ENCODE data around the gene PSTK. TPM values are rescaled to one million over a fixed set of nuclear protein-coding genes. Genes with fewer than 3 reads are reported as not detected.
A peak's percentile ranks its signal among the peaks of the same experiment; 100 is the strongest.

PSTK gene
- total RNA-seq, 2 experiments from 2014 or later = 4.3 to 4.8 TPM

DNA sequence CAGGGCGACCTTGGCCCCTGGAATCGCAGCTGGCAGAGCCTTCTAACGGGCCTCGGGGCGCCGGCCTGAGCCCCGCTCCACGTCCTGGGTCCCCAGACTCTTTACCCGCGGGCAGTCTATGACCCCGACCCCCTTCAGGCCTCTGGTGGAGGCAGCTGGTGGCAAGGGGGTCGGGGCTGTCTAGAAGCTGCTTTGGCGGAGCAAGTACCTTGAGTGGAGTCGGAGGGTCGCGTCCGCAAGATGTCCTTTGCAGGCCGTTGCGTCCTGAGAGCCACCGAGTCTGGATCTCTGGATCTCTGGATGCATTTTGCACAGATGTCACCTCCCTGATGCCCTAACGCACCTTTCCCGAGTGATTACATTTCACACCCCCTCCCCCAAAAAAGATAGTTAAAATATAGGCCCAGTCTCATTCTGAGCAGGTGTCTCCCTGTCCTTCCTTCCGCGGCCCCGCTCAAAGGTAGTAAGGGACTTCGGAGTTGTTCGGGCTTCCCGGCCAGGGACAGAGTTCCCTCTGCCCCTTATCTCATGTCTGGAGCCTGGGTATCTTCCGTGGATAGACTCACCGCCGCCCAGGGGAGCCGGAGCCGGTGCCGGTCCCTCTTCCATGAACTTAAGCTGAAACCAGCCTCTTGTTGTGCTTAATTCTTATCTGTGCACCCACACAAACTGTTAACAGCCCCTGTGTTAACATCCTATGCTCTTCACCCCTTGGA is 29.1 kb downstream of the PSTK start:
- peaks cover 33% of the 10 kb centered on the region for H3K4me1 Mint-ChIP-seq (ENCODE audit: low read depth)
- CTCF ChIA-PET = interaction anchor here (0.9 to 4.5 kb wide), 6 partner anchors 11 to 124 kb away, joined by 3 to 30 read pairs (median 6); partner anchors contain the start of gene PSTK
- POLR2A ChIA-PET = interaction anchor here (0.9 to 2.8 kb wide), 8 partner anchors 11 to 150 kb away, joined by 3 to 38 read pairs (median 5); partner anchors contain the start of genes C10orf88 and PSTK

GRCh38 chr10:123011987-123012386 is 31.8 kb downstream of the PSTK start:
- ATAC-seq (no peak), DNase-seq (no peak)
- POLR2A ChIA-PET = interaction anchor here (1.4 kb wide), 1 partner anchor 138 kb away, joined by 3 read pairs; no protein-coding TSS in a partner anchor
- peaks cover 14% of the 10 kb centered on the region for H3K36me3 Mint-ChIP-seq (ENCODE audit: low read depth)
- no peaks in the 10 kb centered on the region for H3K27me3 Mint-ChIP-seq
- intact Hi-C loops (cut with micrococcal nuclease) = no loop called here
- CTCF ChIA-PET = interaction anchor here (1.8 kb wide), 1 partner anchor 31 kb away, joined by 5 read pairs; no protein-coding TSS in a partner anchor
- no peaks in the 10 kb centered on the region for H3K9me3 Mint-ChIP-seq
- no peak overlapping the region for H3K4me3 Mint-ChIP-seq
- H3K4me1 Mint-ChIP-seq (ENCODE audit: low read depth) = peaks cover 17% of the 10 kb centered on the region
- H3K27ac Mint-ChIP-seq = no peak overlapping the region
- TF ChIP-seq, protein P1, sequence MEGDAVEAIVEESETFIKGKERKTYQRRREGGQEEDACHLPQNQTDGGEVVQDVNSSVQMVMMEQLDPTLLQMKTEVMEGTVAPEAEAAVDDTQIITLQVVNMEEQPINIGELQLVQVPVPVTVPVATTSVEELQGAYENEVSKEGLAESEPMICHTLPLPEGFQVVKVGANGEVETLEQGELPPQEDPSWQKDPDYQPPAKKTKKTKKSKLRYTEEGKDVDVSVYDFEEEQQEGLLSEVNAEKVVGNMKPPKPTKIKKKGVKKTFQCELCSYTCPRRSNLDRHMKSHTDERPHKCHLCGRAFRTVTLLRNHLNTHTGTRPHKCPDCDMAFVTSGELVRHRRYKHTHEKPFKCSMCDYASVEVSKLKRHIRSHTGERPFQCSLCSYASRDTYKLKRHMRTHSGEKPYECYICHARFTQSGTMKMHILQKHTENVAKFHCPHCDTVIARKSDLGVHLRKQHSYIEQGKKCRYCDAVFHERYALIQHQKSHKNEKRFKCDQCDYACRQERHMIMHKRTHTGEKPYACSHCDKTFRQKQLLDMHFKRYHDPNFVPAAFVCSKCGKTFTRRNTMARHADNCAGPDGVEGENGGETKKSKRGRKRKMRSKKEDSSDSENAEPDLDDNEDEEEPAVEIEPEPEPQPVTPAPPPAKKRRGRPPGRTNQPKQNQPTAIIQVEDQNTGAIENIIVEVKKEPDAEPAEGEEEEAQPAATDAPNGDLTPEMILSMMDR (IDR thresholded peaks at IDR 0.05) = no peak

More for the DNA sequence above, 29.1 kb downstream of the PSTK start:
- Mint-ChIP-seq H3K4me3 (peak overlapping the region; percentile 94), H3K27ac (peak overlapping the region; percentile 99), H3K36me3 (ENCODE audit: low read depth) (peaks cover 16% of the 10 kb centered on the region), H3K9me3 (no peaks in the 10 kb centered on the region), H3K27me3 (no peaks in the 10 kb centered on the region)
- DNase-seq (peak; percentile 21), ATAC-seq (no peak)
- TF ChIP-seq, protein P1 (IDR thresholded peaks at IDR 0.05) = no peak
- intact Hi-C loops (cut with micrococcal nuclease) = loop anchor here (2.0 kb wide), 1 partner anchor 54 kb away; the partner anchor contains the start of gene C10orf88

- H3K27ac Mint-ChIP-seq = no peak overlapping the region
- no peak for DNase-seq
- ChIA-PET POLR2A (no interaction called here), CTCF (interaction anchor here (0.8 to 1.1 kb wide), 2 partner anchors 29 to 32 kb away, joined by 3 read pairs; no protein-coding TSS in a partner anchor)
- H3K36me3 Mint-ChIP-seq (ENCODE audit: low read depth) = peaks cover 11% of the 10 kb centered on the region
- intact Hi-C loops (cut with micrococcal nuclease) = no loop called here
- TF ChIP-seq, protein P1 (IDR thresholded peaks at IDR 0.05) = no peak
- ATAC-seq = no peak
- H3K4me3 Mint-ChIP-seq = no peak overlapping the region
- H3K27me3 Mint-ChIP-seq = no peaks in the 10 kb centered on the region
- no peaks in the 10 kb centered on the region for H3K9me3 Mint-ChIP-seq
- H3K4me1 Mint-ChIP-seq (ENCODE audit: low read depth) = peaks cover 15% of the 10 kb centered on the region
These were observed 33.5 kb downstream of the PSTK start for GRCh38 chr10:123013456-123014419.

DNA sequence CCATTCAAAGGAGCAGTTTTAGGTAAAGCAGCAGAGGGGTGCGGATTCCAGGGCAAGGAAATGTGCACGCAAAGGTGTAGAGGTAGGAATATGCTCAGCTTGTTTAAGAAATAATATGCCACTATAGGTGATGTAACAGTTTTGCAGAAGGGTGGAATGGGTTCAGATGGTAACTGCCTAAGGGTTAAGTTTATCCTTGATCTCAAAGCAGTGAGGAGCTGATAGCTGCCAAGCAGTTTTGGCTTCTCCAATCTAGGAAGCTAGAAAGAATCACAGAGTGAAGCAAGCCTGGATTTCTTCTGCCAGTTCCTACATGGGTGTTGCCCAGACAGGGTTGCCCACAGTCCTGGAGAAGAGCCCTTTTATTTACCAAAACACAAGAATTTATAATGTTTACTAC is 34.6 kb downstream of the PSTK start:
- H3K36me3 Mint-ChIP-seq (ENCODE audit: low read depth) = peaks cover 11% of the 10 kb centered on the region
- POLR2A ChIA-PET = interaction anchor here (1.1 kb wide), 1 partner anchor 13 kb away, joined by 3 read pairs; no protein-coding TSS in a partner anchor
- no peak overlapping the region for H3K4me3 Mint-ChIP-seq
- DNase-seq (no peak), ATAC-seq (no peak)
- intact Hi-C loops (cut with micrococcal nuclease) = no loop called here
- CTCF ChIA-PET = interaction anchor here (1.0 to 1.1 kb wide), 2 partner anchors 28 to 119 kb away, joined by 3 read pairs; no protein-coding TSS in a partner anchor
- no peak overlapping the region for H3K27ac Mint-ChIP-seq
- no peaks in the 10 kb centered on the region for H3K27me3 Mint-ChIP-seq
- peaks cover 13% of the 10 kb centered on the region for H3K4me1 Mint-ChIP-seq (ENCODE audit: low read depth)
- TF ChIP-seq, protein P1 (IDR thresholded peaks at IDR 0.05) = no peak
- no peaks in the 10 kb centered on the region for H3K9me3 Mint-ChIP-seq
